Measurements from ENCODE around the gene SIL1. TPM values are rescaled to one million over a fixed set of nuclear protein-coding genes. Genes with fewer than 3 reads are reported as not detected.
A peak's percentile ranks its signal among the peaks of the same experiment; 100 is the strongest.

SIL1 gene
- total RNA-seq, 4 donors from 2014 or later, result 28.6 to 48.1 (median 36.5) TPM

- no peak for ATAC-seq
- Histone ChIP-seq H3K4me3 (no peak overlapping the region), H3K9me3 (no peaks in the 10 kb centered on the region), H3K36me3 (no peaks in the 10 kb centered on the region), H3K27ac (no peak overlapping the region), H3K27me3 (no peaks in the 10 kb centered on the region), H3K4me1 (peaks cover 15 to 63% (median 31%) of the 10 kb centered on the region in 3 donors)
- TF ChIP-seq EP300 (IDR thresholded peaks at IDR 0.05), result no peak
- 80 to 93% methylated on average over 6 to 7 of the region's 7 CpGs for WGBS, 2 donors (ENCODE audit: low coverage in 1 of 2)
Observed at GRCh38 chr5:139151902-139152301, 46.3 kb downstream of the SIL1 start.

GRCh38 chr5:139150367-139150999 is 47.7 kb downstream of the SIL1 start:
- H3K27ac ChIP-seq, result no peak overlapping the region
- H3K9me3 ChIP-seq, result no peaks in the 10 kb centered on the region
- WGBS, 2 donors (ENCODE audit: low coverage in 1 of 2), result 83 to 85% methylated on average over 7 of the region's 9 CpGs
- no peak for ATAC-seq
- no peaks in the 10 kb centered on the region for H3K27me3 ChIP-seq
- H3K4me3 ChIP-seq, result no peak overlapping the region
- peaks cover 15 to 66% (median 31%) of the 10 kb centered on the region in 3 donors for H3K4me1 ChIP-seq
- H3K36me3 ChIP-seq, result no peaks in the 10 kb centered on the region
- TF ChIP-seq CTCF (IDR thresholded peaks at IDR 0.05), result no peak
- TF ChIP-seq POLR2A (IDR thresholded peaks at IDR 0.05), result no peak
- no peak for TF ChIP-seq EP300 (IDR thresholded peaks at IDR 0.05)
- TF ChIP-seq POLR2AphosphoS5 (IDR thresholded peaks at IDR 0.05), result no peak

- peaks cover 15 to 64% (median 31%) of the 10 kb centered on the region in 3 donors for H3K4me1 ChIP-seq
- no peak for TF ChIP-seq EP300 (IDR thresholded peaks at IDR 0.05)
- TF ChIP-seq POLR2A (IDR thresholded peaks at IDR 0.05), result no peak
- no peak for TF ChIP-seq CTCF (IDR thresholded peaks at IDR 0.05)
- TF ChIP-seq POLR2AphosphoS5 (IDR thresholded peaks at IDR 0.05), result no peak
- no peak for ATAC-seq
- no peak overlapping the region for H3K4me3 ChIP-seq
- H3K9me3 ChIP-seq, result no peaks in the 10 kb centered on the region
- no peaks in the 10 kb centered on the region for H3K36me3 ChIP-seq
- WGBS, 2 donors (ENCODE audit: low coverage in 1 of 2), result 53 to 63% methylated on average over 1 to 3 of the region's 3 CpGs
- H3K27ac ChIP-seq, result no peak overlapping the region
- no peaks in the 10 kb centered on the region for H3K27me3 ChIP-seq
Observed at GRCh38 chr5:139149477-139150199, 48.5 kb downstream of the SIL1 start.

- 91 to 94% methylated on average over 3 of the region's 5 CpGs for WGBS, 2 donors (ENCODE audit: low coverage in 1 of 2)
- H3K27ac ChIP-seq, result peak overlapping the region in 2 of 4 donors; percentile 62 to 68
- no peak for TF ChIP-seq POLR2A (IDR thresholded peaks at IDR 0.05)
- no peak for TF ChIP-seq CTCF (IDR thresholded peaks at IDR 0.05)
- no peak for TF ChIP-seq EP300 (IDR thresholded peaks at IDR 0.05)
- no peak for TF ChIP-seq POLR2AphosphoS5 (IDR thresholded peaks at IDR 0.05)
- H3K9me3 ChIP-seq, result no peaks in the 10 kb centered on the region
- H3K4me3 ChIP-seq, result no peak overlapping the region
- peaks cover 15 to 58% (median 31%) of the 10 kb centered on the region in 3 donors for H3K4me1 ChIP-seq
- no peak for ATAC-seq
- H3K27me3 ChIP-seq, result no peaks in the 10 kb centered on the region
- H3K36me3 ChIP-seq, result no peaks in the 10 kb centered on the region
Observed at GRCh38 chr5:139148986-139149385, 49.2 kb downstream of the SIL1 start.

DNA sequence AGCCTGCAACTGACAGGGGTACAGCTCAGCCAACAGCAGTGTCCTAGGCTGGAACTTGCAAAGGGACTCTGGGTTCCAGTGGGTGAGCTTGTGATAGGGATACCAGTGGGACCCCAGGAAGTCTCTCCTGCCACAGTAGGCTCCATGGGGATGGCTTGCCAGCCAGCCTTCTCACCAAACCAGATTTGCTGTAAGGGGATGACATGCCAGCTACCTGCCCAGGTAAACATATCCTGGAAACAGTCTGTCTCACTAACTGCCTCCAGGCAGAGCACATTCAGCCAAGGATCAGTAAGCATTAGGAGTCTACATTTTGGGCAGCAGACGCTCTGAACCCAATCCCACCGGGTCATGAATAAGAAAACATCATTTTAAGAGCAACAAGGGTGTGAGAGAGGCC is 49.9 kb downstream of the SIL1 start:
- H3K4me1 ChIP-seq, result peaks cover 15 to 59% (median 31%) of the 10 kb centered on the region in 3 donors
- no peaks in the 10 kb centered on the region for H3K27me3 ChIP-seq
- no peaks in the 10 kb centered on the region for H3K9me3 ChIP-seq
- ATAC-seq, result no peak
- 40 to 47% methylated on average over 1 to 2 of the region's 2 CpGs for WGBS, 2 donors (ENCODE audit: low coverage in 1 of 2)
- H3K27ac ChIP-seq, result peak overlapping the region; percentile 21 to 76 (median 65)
- H3K4me3 ChIP-seq, result no peak overlapping the region
- TF ChIP-seq POLR2AphosphoS5 (IDR thresholded peaks at IDR 0.05), result no peak
- TF ChIP-seq CTCF (IDR thresholded peaks at IDR 0.05), result no peak
- no peak for TF ChIP-seq POLR2A (IDR thresholded peaks at IDR 0.05)
- TF ChIP-seq EP300 (IDR thresholded peaks at IDR 0.05), result no peak
- H3K36me3 ChIP-seq, result no peaks in the 10 kb centered on the region

Data from gastroesophageal sphincter (tissue), 4 donors.